ENCODE results near the gene GTPBP10. TPM values are rescaled to one million over a fixed set of nuclear protein-coding genes. Genes with fewer than 3 reads are reported as not detected.
A peak's percentile ranks its signal among the peaks of the same experiment; 100 is the strongest.
"Not testable (repeated sequence)": the region's sequence is repeated elsewhere in the genome, so short reads cannot be mapped to it uniquely, and the experiment has no call there.

GTPBP10 gene
- total RNA-seq, result 18.8 TPM

GRCh38 chr7:90346336-90347125 is at the start of gene GTPBP10:
Gene GTPBP10, plus strand, starts transcription at chr7:90346716. Its CDS starts 26 bp downstream, at chr7:90346742.
- ATAC-seq, result peak; percentile 100

- ATAC-seq, result peak; percentile 84
Observed at GRCh38 chr7:90298145-90299038, 48.1 kb upstream of the GTPBP10 start.

GRCh38 chr7:90303241-90303640 is 43.3 kb upstream of the GTPBP10 start:
- no peak for ATAC-seq

- no peak for ATAC-seq
Observed at GRCh38 chr7:90309872-90310271, 36.6 kb upstream of the GTPBP10 start.

GRCh38 chr7:90311175-90311574 is 35.3 kb upstream of the GTPBP10 start:
- no peak for ATAC-seq

GRCh38 chr7:90312745-90313144 is 33.8 kb upstream of the GTPBP10 start:
- no peak for ATAC-seq

GRCh38 chr7:90313907-90314306 is 32.6 kb upstream of the GTPBP10 start:
- no peak for ATAC-seq

- ATAC-seq, result no peak
Observed at GRCh38 chr7:90320014-90320413, 26.5 kb upstream of the GTPBP10 start.

GRCh38 chr7:90320418-90320800 is 26.1 kb upstream of the GTPBP10 start:
- ATAC-seq, result no peak

- ATAC-seq, result peak; percentile 60
Observed at GRCh38 chr7:90320801-90321494, 25.6 kb upstream of the GTPBP10 start, which contains the start of gene FAM237B. Gene FAM237B, minus strand, starts transcription at chr7:90321304. Its CDS starts 1,556 bp downstream, at chr7:90319748.

- ATAC-seq, result no peak
Observed at GRCh38 chr7:90322837-90323236, 23.7 kb upstream of the GTPBP10 start.

- ATAC-seq, result no peak
Observed at GRCh38 chr7:90326500-90326899, 20.0 kb upstream of the GTPBP10 start.

- ATAC-seq, result no peak
Observed at GRCh38 chr7:90334193-90334843, 12.2 kb upstream of the GTPBP10 start.

GRCh38 chr7:90334926-90335325 is 11.6 kb upstream of the GTPBP10 start:
- ATAC-seq, result not testable (repeated sequence)

- ATAC-seq, result no peak
Observed at GRCh38 chr7:90337106-90337505, 9.4 kb upstream of the GTPBP10 start.

GRCh38 chr7:90345016-90345415 is 1.5 kb upstream of the GTPBP10 start:
- ATAC-seq, result no peak

- peak; percentile 28 for ATAC-seq
Observed at GRCh38 chr7:90345595-90346335, 751 bp upstream of the GTPBP10 start.

GRCh38 chr7:90347759-90348158 is 1.2 kb downstream of the GTPBP10 start:
- no peak for ATAC-seq

- no peak for ATAC-seq
Observed at GRCh38 chr7:90349305-90349704, 2.8 kb downstream of the GTPBP10 start.

GRCh38 chr7:90350032-90350431 is 3.5 kb downstream of the GTPBP10 start:
- ATAC-seq, result not testable (repeated sequence)

GRCh38 chr7:90351987-90352386 is 5.5 kb downstream of the GTPBP10 start:
- no peak for ATAC-seq

- peak; percentile 72 for ATAC-seq
Observed at GRCh38 chr7:90383422-90383821, 36.9 kb downstream of the GTPBP10 start.

Measured in esophagus mucosa (tissue), 1 donor.